GM12872 (cell line): ENCODE data around the gene LVRN.

ENCODE experiments used
- CTCF ChIP-seq: IDR thresholded peaks from 3 replicates; pipeline ENCODE4 v1.5.1; 2011; ENCODE audit warnings: low read depth, mild to moderate bottlenecking, low read length, moderate library complexity; ENCODE audit not compliant: insufficient read depth

The LVRN gene

GRCh38 chr5:116038817-116039216 is 76.5 kb downstream of the LVRN start:
- TF ChIP-seq CTCF: no peak

GRCh38 chr5:116042375-116042774 is 80.1 kb downstream of the LVRN start:
- no peak for TF ChIP-seq CTCF

- no peak for TF ChIP-seq CTCF
Observed at GRCh38 chr5:116044073-116044472, 81.8 kb downstream of the LVRN start.

- no peak for TF ChIP-seq CTCF
Observed at GRCh38 chr5:116045821-116046220, 83.5 kb downstream of the LVRN start.

- TF ChIP-seq CTCF: no peak
Observed at GRCh38 chr5:116046261-116046660, 84.0 kb downstream of the LVRN start.

GRCh38 chr5:116046823-116047222 is 84.5 kb downstream of the LVRN start:
- no peak for TF ChIP-seq CTCF

GRCh38 chr5:116058346-116058936 is 96.2 kb downstream of the LVRN start:
- no peak for TF ChIP-seq CTCF
